Stimulated activated naive CD8-positive, alpha-beta T cell treated with anti-CD3 and anti-CD28 coated beads, Interleukin-15, Interleukin-2, amounts not matched to agents 100 U/mL and 50 U/mL, for 24 hours (primary cell): ENCODE measurements around the gene LILRA5.
"Not testable (repeated sequence)": the region's sequence is repeated elsewhere in the genome, so short reads cannot be mapped to it uniquely, and the experiment has no call there.

Experiments used
- ATAC-seq: fragments of 150-1000 bp; cut with Tn5 transposase; one replicate; pipeline ENCODE4 v1.10.0; 2021
- DNase-seq: peaks from one replicate; pipeline ENCODE4 v3.0.0; 2021

LILRA5 gene

DNA sequence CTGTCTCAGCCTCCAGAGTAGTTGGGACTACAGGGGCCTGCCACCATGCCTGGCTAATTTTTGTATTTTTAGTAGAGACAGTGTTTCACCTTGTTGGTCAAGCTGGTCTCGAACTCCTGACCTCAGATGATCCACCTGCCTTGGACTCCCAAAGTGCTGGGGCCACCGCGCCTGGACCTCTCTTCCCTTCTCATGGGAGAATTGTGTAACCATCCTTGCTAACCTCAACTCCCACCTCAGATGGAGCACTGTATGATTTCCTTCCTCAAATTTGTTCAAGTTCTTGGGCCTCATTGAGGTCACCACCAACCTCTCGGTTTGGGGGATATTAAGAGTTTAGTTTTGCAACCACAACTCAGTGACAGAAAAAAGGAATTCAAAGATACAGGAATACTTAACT, 10.7 kb downstream of the LILRA5 start:
- DNase-seq: no peak
- ATAC-seq: no peak

DNA sequence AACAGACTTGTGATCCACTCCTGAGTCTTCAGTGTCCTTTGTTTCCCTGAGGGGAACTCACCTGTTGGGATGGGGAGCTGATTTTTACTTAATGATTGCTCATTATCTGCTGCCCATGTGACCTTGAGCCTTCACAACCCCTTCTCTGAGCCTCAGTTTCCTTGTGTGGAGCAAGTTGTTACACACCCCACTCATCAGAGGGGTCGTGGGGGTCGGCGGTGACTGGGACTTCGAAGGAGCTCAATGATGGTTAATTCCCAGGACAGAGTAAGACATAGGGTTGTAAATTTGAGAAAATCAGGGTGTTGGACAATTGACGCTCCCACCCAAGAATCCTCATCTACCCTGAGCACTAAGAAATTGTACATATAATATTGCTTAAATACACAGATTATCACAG, 13.5 kb downstream of the LILRA5 start:
- ATAC-seq (no peak), DNase-seq (no peak)

DNA sequence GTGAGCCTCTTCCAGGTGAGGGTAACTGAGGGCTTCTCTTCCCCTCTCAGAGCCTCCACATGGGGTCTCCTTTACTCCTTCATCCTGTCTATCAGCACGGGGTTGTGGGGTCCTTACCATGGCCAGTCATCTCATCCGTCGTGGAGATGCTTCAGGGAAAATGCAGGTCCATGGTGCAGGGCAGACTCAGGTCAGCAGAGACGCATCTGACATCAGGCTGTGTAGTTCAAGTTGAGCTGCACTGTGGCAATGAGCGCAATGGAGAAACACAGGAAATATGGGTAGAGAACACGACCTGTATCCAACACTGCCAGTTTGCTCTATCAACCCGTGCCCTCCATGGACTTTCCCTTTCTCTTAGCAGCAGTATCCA, 13.9 kb downstream of the LILRA5 start:
- DNase-seq: no peak
- ATAC-seq: no peak

DNA sequence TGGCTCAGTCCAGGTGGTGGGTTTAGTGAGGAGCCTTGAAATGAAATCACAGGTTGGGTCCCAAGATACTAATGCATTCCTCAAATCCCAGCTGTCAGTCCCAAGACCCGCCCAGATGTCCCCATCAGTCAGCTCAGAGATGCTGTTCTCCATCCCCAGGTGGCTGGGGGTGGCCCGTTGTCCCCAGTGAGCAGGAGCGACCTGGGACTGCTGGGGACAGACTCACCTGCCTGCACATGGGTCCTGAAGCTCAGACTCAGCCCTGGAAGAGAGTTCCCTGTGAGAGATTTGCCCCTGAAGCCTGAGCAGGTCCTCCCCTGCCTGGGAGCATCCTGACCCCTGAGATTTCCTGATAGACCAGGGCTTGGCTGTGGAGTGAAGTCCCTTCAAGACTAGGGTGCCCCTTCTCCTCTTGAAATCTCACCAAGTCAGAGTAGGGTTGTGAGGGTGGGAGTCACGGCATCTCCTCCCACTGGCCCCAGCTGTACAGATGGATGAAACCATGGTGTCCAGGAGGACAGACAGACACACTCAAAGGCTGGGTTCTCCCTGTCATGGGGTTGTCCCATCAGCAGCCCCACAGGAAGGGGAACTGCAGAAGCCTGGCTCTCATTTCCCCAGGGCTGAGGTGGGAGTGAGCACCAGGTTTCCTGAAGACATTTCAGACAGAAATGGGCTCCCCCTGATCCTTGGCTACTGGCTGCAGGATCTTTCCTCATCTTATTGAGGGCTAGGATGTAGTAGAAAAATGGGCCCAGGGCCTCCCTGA, 14.4 kb downstream of the LILRA5 start:
- ATAC-seq: no peak
- no peak for DNase-seq

DNA sequence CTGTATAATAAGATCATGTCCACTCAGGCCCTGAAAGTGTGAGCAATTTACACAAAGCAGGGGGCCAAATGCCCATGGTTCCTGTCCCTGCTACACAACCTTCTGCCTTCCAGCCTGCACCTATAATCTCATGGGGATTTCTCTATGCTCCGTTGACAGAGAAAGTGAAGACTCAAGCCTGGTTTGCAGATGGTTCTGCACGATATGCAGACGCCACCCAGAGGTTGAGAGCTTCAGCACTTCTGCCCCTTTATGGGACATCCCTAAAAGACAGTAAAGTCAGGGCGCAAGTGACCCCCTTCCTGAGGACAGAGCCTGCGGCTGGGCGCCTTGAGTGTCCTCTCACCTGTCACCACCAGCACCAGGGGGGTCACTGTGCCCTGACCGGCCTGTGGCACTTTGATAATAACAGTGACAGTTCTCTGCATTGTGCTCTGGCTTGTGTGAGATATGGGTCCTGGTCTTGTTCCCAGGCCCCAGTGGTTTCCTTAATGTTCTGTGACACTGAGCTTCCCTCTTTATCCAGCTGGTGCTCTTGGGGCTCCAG, 15.1 kb downstream of the LILRA5 start:
- ATAC-seq (no peak), DNase-seq (no peak)

DNA sequence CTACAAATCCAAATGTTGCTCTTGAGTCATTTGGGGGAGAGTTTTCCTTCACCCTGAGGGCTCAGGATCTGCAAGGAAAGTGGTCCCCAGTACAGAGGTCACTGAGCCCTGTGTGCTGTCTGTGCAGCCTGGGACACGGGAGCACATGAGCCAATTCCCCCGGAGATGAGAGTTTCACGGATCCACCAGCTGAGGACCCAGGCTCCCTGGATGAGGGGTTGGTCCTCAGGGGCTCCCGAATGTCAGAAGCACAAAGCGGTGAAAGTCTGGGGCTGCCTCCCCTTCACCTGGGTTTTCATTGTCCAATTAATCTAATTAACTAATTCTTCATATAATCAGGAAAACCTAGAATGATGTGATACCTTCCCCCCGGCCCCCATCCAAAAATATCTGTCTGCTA, 18.4 kb downstream of the LILRA5 start:
- no peak for ATAC-seq

DNA sequence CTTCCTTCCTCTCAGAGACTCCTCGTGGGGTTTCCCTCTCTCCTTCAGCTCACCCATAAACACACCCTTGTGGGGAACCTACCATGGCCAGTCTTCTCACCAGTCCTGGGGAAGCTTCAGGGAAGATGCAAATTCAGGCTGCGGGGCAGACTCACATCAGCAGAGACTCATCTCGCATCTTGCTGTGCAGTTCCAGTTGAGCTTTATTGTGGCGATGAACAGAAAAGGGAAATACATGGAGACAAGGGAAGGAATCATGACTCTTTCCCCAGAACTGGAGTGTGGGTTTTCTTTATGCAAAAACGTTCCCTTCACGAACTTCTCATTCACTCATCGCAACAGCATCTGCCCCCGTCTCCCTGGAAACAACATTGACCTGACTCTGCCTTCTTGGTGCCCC, 23.8 kb downstream of the LILRA5 start:
- not testable (repeated sequence) for DNase-seq, ATAC-seq

More for the DNA sequence above, 18.4 kb downstream of the LILRA5 start:
- no peak for DNase-seq

DNA sequence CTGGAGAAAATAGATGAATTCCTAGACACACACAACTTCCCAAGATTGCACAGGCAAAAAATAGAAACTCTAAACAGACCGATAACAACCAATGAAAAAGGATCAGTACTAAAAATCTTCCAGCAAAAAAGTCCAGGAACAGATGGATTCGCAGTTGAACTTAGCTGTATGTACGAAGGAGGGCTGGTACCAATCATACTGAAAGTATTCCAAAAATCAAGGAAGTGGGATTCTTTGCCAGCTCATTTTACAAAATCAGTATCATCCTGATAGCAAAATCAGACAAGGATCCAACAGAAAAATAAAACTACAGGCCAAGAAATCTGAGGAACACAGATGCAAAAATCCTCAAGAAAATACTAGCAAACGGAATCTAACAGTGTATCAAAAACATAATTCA, 25.5 kb downstream of the LILRA5 start:
- DNase-seq: no peak
- no peak for ATAC-seq

DNA sequence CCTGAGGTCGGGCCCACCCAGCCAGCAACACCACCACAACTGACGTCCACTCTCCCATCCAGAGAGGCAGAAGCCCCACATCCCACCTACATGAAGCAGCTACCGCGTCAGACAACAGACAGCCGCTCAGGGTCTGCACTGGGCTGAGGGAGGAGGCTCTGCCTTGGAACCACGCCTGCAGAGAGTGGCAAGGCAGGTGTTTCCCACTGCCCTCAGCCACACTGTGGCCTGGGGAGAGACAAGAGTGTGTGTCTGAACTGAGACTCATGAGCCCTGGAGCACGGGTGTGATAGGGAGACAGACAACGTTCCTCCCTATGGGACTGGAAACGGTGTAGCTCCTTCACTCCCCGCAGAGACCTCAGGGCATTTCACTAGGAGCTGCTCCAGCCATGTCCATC, 26.7 kb downstream of the LILRA5 start:
- ATAC-seq, DNase-seq: not testable (repeated sequence)

DNA sequence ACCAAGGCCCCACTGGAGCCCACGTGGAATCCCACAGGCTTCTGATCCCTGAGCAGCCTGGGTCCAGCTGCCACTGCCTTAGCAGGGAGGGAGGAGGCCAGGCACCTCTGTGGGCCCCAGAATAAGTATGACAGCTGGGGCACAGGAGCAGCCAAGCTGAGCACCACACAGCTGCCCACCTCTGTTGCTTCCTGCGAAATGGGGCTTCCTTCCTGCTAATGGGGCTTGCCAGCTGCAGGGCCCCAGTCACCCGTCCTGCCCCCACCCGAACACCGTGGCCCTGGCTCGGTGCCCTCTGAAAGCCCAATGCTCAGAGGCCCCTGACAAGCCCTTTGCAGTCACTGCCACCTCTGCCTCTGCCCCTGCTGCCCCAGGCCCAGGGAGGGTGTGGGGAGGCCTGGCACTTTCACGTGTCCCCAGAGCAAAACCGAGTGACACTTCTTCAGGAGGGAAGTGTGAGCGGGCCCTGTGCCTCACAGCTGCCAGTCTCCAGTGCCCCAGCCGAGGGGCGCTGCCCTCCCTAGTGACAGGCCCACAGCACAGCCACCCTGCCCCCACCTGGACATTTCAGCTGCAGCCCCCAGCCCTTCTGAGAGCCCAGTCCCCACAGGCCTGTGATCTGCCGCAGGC, 27.4 kb downstream of the LILRA5 start:
- not testable (repeated sequence) for DNase-seq
- peak; percentile 34 for ATAC-seq

DNA sequence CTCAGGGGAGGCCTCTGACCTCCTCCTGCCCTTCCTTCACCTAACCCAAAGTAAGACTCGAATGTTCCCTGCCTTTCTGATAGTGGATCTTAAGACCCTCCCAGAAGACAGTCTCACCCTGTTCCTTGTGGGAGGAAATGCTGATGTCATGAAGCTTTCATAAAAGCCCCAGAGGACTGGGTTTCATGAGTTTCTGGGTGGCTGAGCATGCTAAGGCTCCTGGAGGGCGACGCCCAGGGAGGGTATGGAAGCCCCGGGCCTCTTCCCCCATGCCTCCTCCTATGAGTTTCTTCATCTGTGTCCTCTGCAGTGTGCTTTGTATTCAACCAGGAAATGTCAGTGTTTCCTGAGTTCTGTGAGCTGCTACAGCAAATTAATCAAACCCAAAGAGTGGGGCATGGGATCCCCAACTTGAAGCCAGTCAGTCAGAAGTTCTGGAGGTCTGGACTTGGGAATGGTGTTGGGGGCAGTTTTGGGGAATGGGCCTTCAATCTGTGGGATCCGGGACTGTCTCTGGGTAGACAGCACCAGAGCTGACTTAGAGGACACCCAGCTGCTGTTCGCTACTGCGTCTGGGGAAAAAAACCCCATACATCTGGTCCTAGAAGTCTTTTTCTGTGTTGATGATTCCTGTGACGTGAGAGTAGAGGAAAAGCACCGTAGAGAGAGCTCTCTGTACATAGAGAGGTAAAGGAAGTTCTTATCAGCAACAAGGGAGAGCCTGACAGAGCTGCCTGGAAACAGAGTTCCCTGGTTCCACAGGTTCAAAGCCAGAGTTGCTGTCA, 30.1 kb downstream of the LILRA5 start:
- DNase-seq (no peak), ATAC-seq (no peak)

DNA sequence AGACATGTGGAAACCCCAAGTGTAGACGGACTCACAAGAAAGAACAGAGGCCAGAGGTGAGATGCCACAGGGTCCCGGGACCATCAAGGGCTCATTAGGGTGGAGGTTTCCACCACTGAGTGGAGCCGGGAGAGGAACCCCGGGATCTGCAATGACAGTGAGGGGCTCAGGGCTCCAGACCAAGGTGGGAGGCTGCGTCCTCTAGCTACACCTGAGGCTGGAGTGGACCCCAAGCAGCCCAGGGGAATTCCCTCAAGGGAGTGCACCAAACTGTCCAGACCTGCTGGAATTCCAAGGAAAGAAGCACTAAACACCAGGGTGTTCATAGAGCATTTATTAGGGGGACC, 31.3 kb downstream of the LILRA5 start:
- ATAC-seq, DNase-seq: not testable (repeated sequence)

DNA sequence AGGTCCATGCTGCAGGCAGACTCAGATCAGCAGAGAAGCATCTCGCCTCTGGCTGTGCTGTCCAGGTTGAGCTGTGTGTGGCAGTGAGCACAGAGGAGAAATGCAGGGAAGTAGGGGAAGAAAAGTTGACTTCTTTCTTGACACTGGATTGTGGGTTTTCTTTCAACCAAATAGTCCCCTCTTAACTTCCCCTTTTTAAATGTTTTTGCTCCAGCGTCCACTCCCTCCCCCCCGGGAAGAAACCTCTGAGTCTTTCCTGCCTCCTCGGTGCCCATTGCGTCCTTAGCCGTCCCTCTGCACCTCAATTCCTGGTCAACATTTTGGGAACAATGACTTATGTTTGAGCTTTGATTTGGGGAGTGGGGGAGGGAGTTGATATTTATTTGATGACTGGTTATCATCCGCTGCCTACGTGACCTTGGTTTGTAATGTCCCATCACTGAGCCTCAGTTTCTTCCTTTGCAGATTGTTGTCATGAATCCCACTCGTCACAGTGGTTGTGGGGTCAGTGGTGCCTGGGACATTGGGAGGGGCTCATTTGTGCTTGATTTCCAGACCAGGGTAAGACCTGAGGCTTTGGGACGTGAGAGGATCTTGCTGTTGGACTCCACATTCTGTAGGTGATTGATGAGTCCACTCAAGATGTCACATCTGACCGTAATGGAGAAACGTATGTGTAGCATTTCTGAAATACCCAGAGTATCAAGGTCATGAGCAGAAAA, 31.8 kb downstream of the LILRA5 start, which contains the start of gene LILRB2:
Gene LILRB2, minus strand, starts transcription at position 104 of the 722 bp plus-strand sequence. CDS start 614 bp downstream, outside the sequence.
- DNase-seq (no peak), ATAC-seq (no peak)

DNA sequence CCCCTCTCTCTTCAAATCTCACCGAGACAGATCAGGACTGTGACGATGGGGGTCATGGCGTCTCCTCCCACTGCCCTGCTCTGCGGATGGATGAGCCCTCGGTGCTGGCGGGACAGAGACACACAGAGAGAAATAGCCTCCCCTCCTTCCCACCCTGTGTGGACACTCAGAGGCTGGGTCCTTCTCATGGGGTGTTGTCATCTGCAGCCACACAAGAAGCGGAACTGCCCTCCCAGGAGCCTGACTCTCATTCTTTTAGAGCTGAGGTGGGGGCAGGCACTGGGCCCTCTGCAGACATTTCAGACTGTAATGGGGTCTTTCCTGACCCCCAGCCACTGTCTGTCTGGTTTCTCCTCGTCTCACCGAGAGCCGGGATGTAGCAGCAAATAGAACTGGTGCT, 32.5 kb downstream of the LILRA5 start:
- DNase-seq, ATAC-seq: not testable (repeated sequence)

DNA sequence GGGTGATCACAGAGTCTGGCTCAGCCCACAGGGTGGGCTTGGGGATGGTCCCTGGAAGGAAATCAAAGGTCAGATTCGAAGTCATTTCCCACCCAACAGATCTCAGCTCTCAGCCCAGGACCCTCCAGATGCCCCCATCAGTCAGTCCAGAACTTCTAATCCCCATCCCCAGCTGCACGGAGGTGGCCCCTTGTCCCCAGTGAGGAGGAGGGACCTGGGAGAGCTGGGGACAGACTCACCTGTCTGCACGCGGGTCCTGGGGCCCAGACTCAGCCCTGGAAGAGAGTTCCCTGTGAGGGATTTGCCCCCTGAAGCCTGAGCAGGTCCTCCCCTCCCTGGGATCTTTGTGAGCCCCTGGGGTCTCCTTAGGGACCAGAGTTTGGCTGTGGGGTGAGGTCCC, 32.9 kb downstream of the LILRA5 start:
- ATAC-seq, DNase-seq: not testable (repeated sequence)

DNA sequence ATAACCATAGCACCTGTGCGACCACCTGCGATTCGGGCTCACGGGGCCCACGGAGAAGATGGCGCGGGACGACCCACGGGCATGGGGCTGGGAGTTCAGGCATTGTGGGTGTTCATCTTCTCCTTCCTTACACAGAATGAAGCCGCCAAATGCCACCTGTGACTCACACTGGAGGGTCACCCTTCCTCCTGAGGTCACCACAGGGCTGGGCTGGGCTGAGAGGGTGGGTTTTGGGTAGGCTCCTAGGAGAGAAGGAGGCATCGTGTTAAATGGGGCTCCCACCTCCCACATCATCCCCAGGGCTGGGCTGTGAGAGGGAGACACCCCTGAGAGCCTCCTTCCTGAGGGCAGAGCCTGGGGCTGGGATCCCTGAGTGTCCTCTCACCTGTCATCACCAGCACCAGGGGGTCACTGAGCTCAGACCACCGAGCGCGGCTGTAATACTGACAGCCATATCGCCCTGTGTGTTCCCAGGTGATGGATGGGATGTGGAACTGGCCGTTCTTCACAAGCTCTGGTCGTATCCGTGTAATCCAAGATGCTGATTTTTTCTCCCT, 33.5 kb downstream of the LILRA5 start:
- ATAC-seq (no peak), DNase-seq (no peak)

DNA sequence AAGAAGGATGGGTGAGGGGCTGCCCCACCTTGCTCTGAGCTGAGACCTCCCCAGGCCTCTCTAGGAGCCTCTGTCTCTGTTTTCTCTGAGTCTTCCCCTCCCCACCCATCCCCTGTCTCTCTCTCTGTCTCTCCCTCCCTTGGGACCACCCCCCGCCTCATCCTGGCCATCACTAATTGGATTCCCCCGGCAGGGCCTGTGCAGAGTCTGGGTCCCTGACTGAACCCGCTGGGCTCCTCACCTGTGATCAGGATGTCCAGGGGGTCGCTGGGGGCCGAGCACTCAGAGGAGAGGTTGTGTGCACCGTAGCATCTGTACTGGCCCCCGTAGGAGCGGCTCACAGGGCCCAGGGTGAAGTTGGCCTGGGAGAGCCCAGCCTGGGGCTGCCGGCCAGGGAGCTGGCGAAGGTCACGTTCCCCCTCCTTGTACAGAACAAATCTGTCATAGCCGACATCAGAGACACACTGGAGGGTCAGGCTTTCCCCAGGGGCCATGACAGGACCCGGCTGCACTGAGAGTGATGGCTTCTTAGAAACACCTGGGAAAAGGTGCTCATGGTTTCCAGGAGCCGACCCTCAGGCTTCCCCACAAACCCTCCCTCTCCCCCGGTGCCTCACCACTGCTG, 34.3 kb downstream of the LILRA5 start:
- ATAC-seq, DNase-seq: not testable (repeated sequence)

DNA sequence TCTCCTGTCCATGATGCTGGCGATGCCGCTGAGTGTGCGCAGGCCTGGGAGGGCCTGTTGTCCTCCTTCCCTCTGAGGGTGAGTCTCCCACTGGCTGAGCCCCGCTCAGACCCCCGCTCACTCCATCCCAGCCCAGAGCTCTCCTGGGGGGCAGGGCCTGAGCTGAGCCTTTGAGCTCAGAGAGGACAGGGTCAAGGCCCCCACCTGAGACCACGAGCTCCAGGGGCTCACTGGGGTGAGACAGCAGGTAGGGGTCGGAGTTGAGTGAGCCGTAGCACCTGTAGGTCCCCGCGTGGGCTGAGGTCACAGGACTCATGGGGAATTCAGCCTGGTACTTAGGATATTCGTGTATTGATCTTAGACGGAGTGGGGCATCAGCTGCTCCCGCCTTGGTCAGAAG, 34.9 kb downstream of the LILRA5 start:
- ATAC-seq, DNase-seq: not testable (repeated sequence)

DNA sequence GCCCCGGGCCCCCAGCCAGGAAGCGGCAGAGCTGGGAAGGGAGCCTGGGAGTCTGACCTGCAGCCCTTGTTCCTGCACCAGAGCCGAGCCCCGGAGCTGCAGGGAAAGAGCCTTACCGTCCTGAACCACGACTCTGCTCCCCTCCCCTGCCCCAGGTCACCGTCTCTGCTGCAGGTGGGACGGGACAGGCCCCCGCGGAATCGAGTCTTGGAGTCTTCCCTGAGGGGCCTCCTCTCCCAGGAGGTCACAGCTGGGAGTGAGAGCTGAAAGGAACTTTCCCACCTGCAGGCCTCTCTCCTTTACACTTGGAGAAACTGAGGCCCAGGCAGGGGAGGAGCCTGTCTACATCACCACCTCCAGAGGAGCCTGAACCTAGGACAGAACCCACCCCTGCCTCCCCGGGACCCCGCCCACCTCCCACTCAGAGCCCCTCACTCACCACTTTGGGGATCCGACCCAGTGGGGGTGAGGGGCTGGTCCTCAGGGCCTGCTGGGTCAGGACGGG, 35.8 kb downstream of the LILRA5 start:
- not testable (repeated sequence) for DNase-seq, ATAC-seq

DNA sequence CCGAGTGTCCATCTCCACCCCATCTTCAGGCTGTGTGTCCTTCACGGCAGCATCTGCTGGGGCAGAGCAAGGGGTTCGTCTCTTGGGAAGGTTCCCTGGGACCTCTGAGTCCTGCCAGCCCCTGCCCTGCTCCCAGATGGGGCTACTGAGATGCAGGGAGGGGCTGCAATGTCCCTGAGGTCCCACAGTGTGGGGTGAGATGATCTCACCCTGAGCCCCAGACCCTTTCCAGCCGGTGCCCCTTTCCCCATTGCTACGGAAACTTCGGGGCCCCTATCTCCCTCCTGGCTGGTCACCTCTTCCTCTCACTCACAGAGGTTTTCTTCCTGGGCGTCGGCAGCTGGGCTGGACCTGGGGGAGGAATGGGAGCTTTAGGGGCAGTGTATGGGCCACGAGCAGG, 37.0 kb downstream of the LILRA5 start:
- DNase-seq: no peak

DNA sequence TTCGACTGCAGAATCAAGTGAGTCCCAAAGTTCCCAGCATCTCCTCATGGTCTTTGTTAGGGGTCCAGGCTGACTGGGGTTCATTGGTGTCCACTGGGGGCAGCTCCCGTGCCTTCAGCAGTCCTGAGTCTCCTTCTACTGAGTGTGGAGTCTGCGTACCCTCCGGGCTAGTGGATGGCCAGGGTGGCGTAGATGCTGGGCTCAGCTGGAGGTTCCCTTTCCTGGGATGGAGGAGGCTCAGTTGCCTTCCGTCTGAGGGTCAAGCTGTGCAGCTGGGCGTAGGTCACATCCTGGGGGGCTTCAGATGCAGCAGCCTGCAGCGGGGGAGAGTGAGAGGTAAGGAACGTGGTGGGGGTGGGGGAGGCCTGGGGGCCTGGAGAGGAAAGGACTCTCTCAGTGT, 38.5 kb downstream of the LILRA5 start:
- DNase-seq: not testable (repeated sequence)

More for the DNA sequence above, 37.0 kb downstream of the LILRA5 start:
- ATAC-seq: no peak

More for the DNA sequence above, 38.5 kb downstream of the LILRA5 start:
- ATAC-seq: not testable (repeated sequence)
